ENCODE measurements around the gene FADS1. TPM values are rescaled to one million over a fixed set of nuclear protein-coding genes. Genes with fewer than 3 reads are reported as not detected.

FADS1 gene
- total RNA-seq, 2 experiments from 2014 or later, result 25.7 to 27.1 TPM

DNA sequence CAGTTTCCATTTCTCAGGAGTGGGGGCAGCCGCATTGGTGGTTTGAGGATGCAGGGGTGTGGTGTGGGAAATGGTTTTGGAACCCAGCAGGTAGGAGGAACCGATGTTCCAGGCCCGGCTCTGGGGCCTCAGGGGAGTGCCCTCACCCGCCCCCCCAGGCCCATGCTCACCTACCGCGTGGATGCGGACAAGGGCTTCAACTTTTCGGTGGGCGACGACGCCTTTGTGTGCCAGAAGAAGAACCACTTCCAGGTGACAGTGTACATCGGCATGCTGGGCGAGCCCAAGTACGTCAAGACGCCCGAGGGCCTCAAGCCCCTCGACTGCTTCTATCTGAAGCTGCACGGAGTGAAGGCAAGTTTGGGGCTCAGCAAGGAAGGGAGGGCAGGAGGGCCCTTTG lies 43.0 kb downstream of the FADS1 start:
- Mint-ChIP-seq H3K27me3 (peaks cover 2% of the 10 kb centered on the region), H3K4me1 (peaks cover 32% of the 10 kb centered on the region), H3K9me3 (no peaks in the 10 kb centered on the region), H3K36me3 (ENCODE audit: low read depth) (no peaks in the 10 kb centered on the region), H3K4me3 (no peak overlapping the region), H3K27ac (no peak overlapping the region)
- ChIA-PET POLR2A (no interaction called here), CTCF (no interaction called here)
- DNase-seq, result no peak

DNA sequence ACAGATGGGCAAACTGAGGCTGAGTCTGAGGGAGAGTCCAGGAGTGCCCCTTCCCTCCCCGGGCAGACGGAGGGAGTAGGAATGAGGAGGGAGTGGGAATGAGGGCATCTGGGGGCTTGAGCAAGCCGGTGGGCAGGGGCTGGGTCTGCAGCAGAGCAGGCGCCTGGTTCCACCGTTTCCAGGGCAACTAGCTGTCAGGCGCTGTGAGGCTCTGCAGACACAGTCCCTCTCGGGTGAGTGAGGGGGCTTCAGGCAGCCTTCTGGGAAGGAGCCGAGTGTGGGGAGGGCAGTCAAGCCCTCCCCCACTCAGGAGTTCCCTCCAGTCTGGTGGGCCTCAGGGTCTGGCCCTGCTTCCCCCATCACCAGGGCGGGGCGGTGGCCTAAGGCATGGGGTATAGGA lies 43.4 kb downstream of the FADS1 start:
- peaks cover 2% of the 10 kb centered on the region for H3K27me3 Mint-ChIP-seq
- ChIA-PET CTCF (no interaction called here), POLR2A (no interaction called here)
- peaks cover 32% of the 10 kb centered on the region for H3K4me1 Mint-ChIP-seq
- no peaks in the 10 kb centered on the region for H3K36me3 Mint-ChIP-seq (ENCODE audit: low read depth)
- H3K27ac Mint-ChIP-seq, result no peak overlapping the region
- H3K4me3 Mint-ChIP-seq, result no peak overlapping the region
- DNase-seq, result no peak
- H3K9me3 Mint-ChIP-seq, result no peaks in the 10 kb centered on the region

DNA sequence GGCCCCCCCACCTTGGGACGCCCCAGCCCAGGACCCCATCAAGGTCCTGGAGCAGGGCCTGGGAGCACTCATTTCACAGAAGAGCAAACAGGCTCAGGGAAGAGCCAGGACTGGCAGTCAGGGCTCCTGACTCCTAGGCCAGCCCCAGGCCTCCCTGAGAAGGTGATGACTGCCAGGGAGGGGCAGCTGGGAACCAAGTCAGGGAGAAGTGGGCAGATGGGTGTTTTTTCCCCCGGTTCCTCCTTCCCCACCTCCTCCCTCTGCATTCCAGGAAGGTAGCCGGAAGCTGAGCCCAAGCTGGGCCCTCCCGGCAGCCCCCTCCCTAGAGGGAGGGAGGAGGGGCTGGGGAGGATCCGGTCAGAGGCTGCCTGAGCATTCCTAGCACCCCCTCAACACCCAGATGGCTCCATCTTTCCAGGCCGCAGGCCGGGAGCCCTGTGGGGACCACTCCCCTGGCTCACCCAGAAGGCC lies 44.8 kb downstream of the FADS1 start:
- peaks cover 2% of the 10 kb centered on the region for H3K27me3 Mint-ChIP-seq
- H3K4me1 Mint-ChIP-seq, result peaks cover 21% of the 10 kb centered on the region
- no peaks in the 10 kb centered on the region for H3K36me3 Mint-ChIP-seq (ENCODE audit: low read depth)
- ChIA-PET CTCF (interaction anchor here (0.7 to 1.0 kb wide), 2 partner anchors 11 to 39 kb away, joined by 3 read pairs; no protein-coding TSS in a partner anchor), POLR2A (interaction anchor here (0.6 kb wide), 1 partner anchor 391 kb away, joined by 3 read pairs; no protein-coding TSS in a partner anchor)
- no peaks in the 10 kb centered on the region for H3K9me3 Mint-ChIP-seq
- H3K27ac Mint-ChIP-seq, result peak overlapping the region; percentile 68
- no peak overlapping the region for H3K4me3 Mint-ChIP-seq
- DNase-seq, result no peak

DNA sequence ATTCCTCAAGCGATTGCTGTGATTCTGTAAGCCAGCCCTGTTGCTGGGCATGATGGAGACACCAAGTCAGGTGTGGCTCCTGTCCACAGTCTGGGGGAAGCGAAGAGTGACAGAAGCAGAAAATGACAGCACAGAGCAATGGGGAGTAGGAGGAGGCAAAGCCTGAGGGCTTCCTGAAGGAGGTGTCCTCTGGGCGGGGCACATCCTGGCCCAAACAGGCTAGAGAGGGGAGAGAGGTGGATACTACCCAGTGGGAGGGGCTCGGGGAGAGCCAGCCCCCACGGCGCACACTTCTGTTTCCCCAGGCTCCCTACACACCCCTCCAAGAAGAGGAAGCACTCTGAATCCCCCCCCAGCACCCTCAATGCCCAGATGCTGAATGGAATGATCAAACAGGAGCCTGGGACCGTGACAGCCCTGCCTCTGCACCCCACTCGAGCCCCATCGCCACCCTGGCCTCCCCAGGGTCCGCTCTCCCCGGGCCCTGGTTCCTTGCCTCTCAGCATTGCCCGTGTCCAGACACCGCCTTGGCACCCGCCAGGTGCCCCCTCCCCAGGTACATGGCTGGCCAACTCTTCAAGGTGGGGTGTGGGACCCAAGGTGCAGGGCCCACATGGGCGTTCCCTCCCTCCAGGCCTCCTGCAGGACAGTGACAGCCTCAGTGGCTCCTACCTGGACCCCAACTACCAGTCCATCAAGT lies 45.5 kb downstream of the FADS1 start:
- H3K27ac Mint-ChIP-seq, result peak overlapping the region; percentile 68
- H3K36me3 Mint-ChIP-seq (ENCODE audit: low read depth), result no peaks in the 10 kb centered on the region
- CTCF ChIA-PET, result no interaction called here
- H3K4me3 Mint-ChIP-seq, result no peak overlapping the region
- H3K9me3 Mint-ChIP-seq, result no peaks in the 10 kb centered on the region
- POLR2A ChIA-PET, result no interaction called here
- H3K4me1 Mint-ChIP-seq, result peaks cover 15% of the 10 kb centered on the region
- H3K27me3 Mint-ChIP-seq, result no peaks in the 10 kb centered on the region
- DNase-seq, result no peak

DNA sequence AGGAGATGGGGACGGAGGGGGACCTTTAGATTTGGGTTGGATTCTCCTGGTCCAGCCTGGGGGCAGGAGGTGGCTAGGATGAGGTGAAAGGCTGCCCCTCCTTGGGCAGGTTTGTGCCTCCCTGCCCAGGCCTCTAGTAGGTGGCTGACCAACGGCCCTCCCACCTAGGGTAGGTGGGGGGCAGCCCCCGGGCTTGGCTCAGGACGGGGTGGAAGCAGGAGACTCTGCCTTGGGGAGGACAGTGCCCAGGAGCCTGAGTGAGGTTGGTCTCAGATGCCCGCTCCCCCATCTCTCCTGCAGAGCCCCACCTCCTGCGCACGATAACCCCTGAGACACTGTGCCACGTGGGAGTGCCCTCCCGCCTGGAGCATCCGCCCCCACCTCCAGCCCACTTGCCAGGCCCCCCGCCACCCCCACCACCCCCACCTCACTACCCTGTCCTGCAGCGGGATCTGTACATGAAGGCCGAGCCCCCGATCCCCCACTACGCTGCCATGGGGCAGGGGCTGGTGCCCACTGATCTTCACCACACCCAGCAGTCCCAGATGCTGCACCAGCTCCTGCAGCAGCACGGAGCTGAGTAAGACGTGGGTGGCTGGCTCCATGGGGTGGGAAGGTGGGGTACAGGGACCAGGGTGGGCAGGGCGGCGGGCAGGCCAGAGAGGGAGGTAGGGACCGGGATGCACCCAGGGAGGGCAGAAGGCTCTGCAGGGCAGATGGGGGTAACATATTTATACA lies 46.7 kb downstream of the FADS1 start:
- no peaks in the 10 kb centered on the region for H3K9me3 Mint-ChIP-seq
- POLR2A ChIA-PET, result no interaction called here
- DNase-seq, result no peak

DNA sequence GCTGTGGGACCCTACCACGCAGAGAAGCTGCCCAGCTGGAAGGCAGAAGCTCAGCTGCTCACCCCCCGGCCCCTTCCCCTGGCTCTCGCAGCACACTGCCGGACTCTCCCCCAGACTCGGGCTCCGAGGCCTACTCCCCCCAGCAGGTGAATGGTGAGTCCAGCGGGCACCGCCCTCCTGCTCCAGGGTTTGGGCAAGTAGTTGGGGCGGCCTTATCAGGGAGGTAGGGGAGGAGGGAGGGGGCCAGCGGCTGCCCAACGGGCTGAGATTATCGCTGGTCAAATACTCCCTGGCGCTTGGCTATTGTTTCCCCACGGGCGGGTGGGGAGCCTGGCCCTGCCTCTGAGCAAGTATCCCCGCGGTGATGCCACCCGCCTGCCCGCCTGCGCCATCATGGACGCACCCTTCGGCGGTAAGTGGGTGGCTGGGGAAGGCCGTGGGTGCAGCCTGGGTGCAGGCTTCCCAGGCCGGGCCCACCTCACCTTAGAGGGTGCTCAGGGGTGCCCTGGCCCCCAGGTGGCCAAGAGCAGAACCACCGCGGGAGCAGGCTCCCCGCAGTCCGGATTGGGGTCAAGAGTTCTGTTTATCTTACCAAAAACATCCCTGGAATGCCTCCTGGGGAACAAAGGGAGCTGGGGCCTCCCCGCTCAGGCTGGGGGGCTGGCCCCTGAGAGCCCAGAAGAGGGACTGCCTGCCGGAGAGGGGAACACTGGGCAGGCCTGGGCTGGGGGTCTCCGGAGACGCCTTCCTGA lies 47.5 kb downstream of the FADS1 start:
- peaks cover 13% of the 10 kb centered on the region for H3K4me1 Mint-ChIP-seq
- H3K27ac Mint-ChIP-seq, result no peak overlapping the region
- ChIA-PET POLR2A (no interaction called here), CTCF (interaction anchor here (0.8 kb wide), 1 partner anchor 10 kb away, joined by 5 read pairs; no protein-coding TSS in a partner anchor)
- H3K9me3 Mint-ChIP-seq, result no peaks in the 10 kb centered on the region
- no peaks in the 10 kb centered on the region for H3K27me3 Mint-ChIP-seq
- no peaks in the 10 kb centered on the region for H3K36me3 Mint-ChIP-seq (ENCODE audit: low read depth)
- no peak overlapping the region for H3K4me3 Mint-ChIP-seq
- no peak for DNase-seq

More for the DNA sequence above, 46.7 kb downstream of the FADS1 start:
- Mint-ChIP-seq H3K4me3 (no peak overlapping the region), H3K27ac (no peak overlapping the region), H3K4me1 (peaks cover 13% of the 10 kb centered on the region), H3K36me3 (ENCODE audit: low read depth) (no peaks in the 10 kb centered on the region), H3K27me3 (no peaks in the 10 kb centered on the region)
- CTCF ChIA-PET, result no interaction called here

DNA sequence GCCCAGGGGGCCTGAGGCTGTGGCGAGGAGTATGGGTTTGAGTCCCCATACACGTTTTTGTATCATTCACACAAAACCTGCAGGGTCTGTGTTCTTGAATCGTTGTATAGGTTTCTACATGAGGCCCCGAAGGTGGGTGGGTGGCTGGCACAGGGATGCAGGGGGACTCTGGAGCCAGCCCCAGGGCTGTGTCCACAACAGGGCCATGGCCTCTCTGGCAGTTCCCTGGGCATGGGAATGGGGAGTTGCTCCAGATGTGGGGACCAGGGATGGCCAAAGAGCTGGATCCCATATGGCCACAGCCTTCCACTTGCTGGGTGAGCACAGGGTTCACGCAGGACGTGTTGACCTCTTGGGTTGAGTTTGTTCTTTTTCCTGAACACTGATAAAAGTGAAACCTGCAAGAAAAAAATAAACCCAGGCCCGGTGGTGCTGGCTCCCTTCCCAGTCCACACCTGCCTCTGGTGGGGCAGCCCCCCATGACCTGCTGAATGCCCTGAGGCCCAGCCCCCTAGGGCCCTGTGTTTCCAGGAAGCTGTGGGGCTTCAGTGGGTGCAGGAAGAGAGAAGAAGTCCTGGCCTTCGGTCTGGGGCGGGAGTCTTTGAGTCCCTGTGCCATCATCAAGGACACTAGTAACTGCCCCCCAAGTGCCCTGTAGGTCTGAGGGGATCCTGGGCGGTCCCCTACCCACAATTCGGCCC lies 48.3 kb downstream of the FADS1 start:
- ChIA-PET CTCF (interaction anchor here (0.8 kb wide), 1 partner anchor 9 kb away, joined by 5 read pairs; no protein-coding TSS in a partner anchor), POLR2A (no interaction called here)
- Mint-ChIP-seq H3K9me3 (no peaks in the 10 kb centered on the region), H3K27ac (no peak overlapping the region), H3K4me3 (no peak overlapping the region), H3K36me3 (ENCODE audit: low read depth) (no peaks in the 10 kb centered on the region), H3K27me3 (no peaks in the 10 kb centered on the region), H3K4me1 (peaks cover 13% of the 10 kb centered on the region)
- DNase-seq, result no peak

DNA sequence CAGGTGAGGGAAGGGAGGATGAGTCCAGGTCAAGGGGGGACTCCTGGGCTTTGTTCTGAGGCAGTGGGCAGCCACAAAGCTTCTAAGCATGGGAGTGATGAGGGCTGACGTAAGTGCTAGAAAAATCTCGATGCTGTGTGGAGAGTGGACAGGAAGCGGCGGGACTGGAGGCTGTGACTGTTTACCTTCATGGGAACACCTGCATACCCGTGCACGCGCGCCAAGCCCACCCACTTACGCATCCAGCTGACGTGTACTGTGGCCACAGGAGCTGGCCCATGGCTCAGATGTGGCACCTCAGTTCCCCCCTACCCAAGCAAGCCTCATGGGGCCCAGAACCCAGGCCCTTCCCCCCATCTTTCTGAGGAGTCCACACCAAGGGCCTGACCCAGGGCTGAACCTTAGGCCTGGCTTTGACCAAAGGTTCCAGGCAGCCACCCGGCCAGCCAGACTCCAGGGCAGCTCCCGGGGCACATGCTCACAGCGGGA lies 50.4 kb downstream of the FADS1 start:
- Mint-ChIP-seq H3K4me3 (no peak overlapping the region), H3K9me3 (no peaks in the 10 kb centered on the region), H3K36me3 (ENCODE audit: low read depth) (no peaks in the 10 kb centered on the region), H3K27me3 (no peaks in the 10 kb centered on the region), H3K27ac (no peak overlapping the region), H3K4me1 (peaks cover 7% of the 10 kb centered on the region)
- POLR2A ChIA-PET, result no interaction called here
- CTCF ChIA-PET, result interaction anchor here (0.5 to 1.7 kb wide), 2 partner anchors 19 to 31 kb away, joined by 4 to 5 read pairs; no protein-coding TSS in a partner anchor
- no peak for DNase-seq

DNA sequence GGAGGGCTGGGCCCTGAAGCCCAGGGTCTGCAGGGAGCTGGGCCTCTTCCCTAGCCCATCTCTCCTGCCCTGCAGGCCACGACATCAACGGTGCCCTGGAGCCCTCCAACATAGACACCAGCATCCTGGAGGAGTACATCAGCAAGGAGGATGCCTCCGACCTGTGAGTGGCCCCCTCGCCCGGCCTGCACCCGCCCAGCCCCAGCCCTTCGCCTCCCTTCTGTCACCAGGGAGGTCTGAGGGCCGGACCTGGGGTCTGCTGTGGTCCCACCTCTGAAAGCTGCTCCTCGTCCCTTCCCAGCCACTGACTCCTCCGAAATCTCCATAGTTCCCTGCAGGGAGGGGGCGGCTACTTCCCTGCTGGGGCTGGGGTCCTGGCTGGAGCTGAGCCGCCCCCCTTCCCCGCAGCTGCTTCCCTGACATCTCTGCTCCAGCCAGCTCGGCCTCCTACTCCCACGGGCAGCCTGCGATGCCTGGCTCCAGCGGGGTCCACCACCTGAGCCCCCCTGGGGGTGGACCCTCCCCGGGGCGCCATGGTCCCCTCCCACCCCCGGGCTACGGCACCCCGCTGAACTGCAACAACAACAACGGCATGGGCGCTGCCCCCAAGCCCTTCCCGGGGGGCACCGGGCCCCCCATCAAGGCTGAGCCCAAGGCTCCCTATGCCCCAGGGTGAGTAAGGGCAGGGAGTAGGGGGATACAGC lies 51.1 kb downstream of the FADS1 start:
- no peak overlapping the region for H3K27ac Mint-ChIP-seq
- ChIA-PET CTCF (interaction anchor here (0.5 to 1.7 kb wide), 3 partner anchors 13 to 32 kb away, joined by 4 to 5 read pairs (median 5); no protein-coding TSS in a partner anchor), POLR2A (no interaction called here)
- no peak for DNase-seq
- no peak overlapping the region for H3K4me3 Mint-ChIP-seq
- no peaks in the 10 kb centered on the region for H3K36me3 Mint-ChIP-seq (ENCODE audit: low read depth)
- H3K9me3 Mint-ChIP-seq, result no peaks in the 10 kb centered on the region
- H3K27me3 Mint-ChIP-seq, result no peaks in the 10 kb centered on the region
- H3K4me1 Mint-ChIP-seq, result peaks cover under 1% of the 10 kb centered on the region

DNA sequence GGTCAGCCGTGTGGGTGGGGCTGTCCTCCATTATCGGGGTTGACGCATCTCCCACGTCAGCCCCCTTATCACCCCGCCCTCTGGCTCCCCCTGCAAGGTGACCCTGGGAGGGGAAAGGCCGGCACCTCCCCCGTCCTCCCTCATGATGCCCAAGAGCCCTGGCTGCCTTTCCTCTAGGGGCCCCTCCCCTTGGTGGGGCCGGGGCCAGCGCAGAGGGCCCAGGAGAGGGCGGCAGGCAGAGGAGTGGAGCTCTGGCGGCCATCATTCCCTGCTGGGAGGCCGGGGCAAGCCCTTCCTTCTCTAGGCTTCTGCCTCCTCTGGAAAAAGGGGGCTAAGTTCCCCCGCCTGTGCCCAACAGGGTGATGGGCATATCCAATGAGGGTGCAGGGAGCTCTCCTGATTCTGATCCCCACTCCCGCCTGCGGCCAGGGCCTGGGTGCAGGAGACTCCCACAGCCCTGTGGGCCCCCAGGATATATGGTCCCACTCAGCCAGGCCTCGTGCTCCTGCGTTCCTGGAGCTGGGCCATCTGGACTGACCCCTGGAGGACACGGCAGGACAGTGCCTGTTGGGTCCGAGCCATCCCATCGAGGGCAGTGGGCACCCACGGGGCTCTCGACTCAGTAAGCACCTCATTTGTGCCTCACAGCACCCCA lies 52.1 kb downstream of the FADS1 start:
- ChIA-PET CTCF (interaction anchor here (1.0 to 1.2 kb wide), 2 partner anchors 12 to 17 kb away, joined by 3 to 5 read pairs; no protein-coding TSS in a partner anchor), POLR2A (no interaction called here)
- H3K9me3 Mint-ChIP-seq, result no peaks in the 10 kb centered on the region
- H3K27me3 Mint-ChIP-seq, result no peaks in the 10 kb centered on the region
- H3K36me3 Mint-ChIP-seq (ENCODE audit: low read depth), result no peaks in the 10 kb centered on the region
- H3K4me1 Mint-ChIP-seq, result no peaks in the 10 kb centered on the region
- no peak overlapping the region for H3K27ac Mint-ChIP-seq
- no peak overlapping the region for H3K4me3 Mint-ChIP-seq
- no peak for DNase-seq

DNA sequence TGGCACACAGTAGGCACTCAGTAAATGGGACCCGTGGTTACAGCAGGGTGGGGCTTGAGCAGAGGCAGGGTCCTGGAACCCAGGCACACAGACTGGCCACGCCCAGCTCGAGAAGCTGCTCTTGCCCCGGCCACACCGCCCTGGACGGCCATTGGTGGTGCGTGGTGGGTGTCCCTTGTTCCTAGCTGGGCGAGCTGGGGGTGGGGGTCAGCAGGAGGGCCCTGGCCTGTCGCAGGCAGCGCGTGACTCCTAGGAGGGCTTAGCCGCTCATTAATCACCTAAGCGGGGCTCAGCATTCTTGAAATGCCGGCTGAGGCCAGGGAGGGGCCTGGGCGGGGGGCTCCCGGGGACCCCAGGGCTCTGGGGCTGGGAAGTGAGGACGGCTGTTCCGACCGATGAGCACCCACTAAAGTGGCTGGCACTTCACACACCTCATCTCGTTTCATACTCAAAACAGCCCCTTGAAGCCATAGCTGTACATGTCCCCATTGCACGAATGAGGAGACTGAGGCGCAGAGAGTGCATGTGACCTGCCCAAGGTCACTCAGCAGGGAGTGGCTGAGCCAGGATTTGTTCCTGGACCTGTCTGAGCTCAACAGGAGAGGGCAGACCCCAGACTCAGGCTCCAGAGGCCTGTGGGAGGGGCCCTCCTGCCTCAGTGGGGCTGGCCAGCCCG lies 52.7 kb downstream of the FADS1 start:
- ChIA-PET CTCF (interaction anchor here (1.0 to 1.1 kb wide), 2 partner anchors 16 to 23 kb away, joined by 3 to 6 read pairs; no protein-coding TSS in a partner anchor), POLR2A (no interaction called here)
- no peak overlapping the region for H3K4me3 Mint-ChIP-seq
- H3K9me3 Mint-ChIP-seq, result no peaks in the 10 kb centered on the region
- H3K4me1 Mint-ChIP-seq, result no peaks in the 10 kb centered on the region
- no peaks in the 10 kb centered on the region for H3K27me3 Mint-ChIP-seq
- H3K36me3 Mint-ChIP-seq (ENCODE audit: low read depth), result no peaks in the 10 kb centered on the region
- no peak overlapping the region for H3K27ac Mint-ChIP-seq
- DNase-seq, result no peak
